Hepatocyte (in vitro differentiated cells): ENCODE results near the gene AP1G2. TPM values are rescaled to one million over a fixed set of nuclear protein-coding genes. Genes with fewer than 3 reads are reported as not detected.
"Not testable (repeated sequence)": the region's sequence is repeated elsewhere in the genome, so short reads cannot be mapped to it uniquely, and the experiment has no call there.

Source experiments
- DNase-seq: peaks from one replicate; pipeline ENCODE4 v3.0.0-alpha.2; 2016; ENCODE audit warnings: low spot score
- H2AFZ ChIP-seq: fragments of 200-600 bp; sonication (generic); 2 replicates; pipeline ENCODE4 v1.6.0; 2016; ENCODE audit warnings: antibody characterized with exemption, mild to moderate bottlenecking
- H3K27ac ChIP-seq: fragments of 200-600 bp; sonication (generic); 2 replicates; pipeline ENCODE4 v1.5.1; 2016; ENCODE audit warnings: mild to moderate bottlenecking
- H3K27me3 ChIP-seq: fragments of 200-600 bp; sonication (generic); 2 replicates; pipeline ENCODE4 v1.6.1; 2016
- H3K36me3 ChIP-seq: fragments of 200-600 bp; sonication (generic); replicated peaks from 2 replicates; pipeline ENCODE4 v1.5.1; 2016; ENCODE audit warnings: low read depth; ENCODE audit not compliant: insufficient read depth
- H3K4me1 ChIP-seq: fragments of 200-600 bp; sonication (generic); 2 replicates; pipeline ENCODE4 v1.5.1; 2016; ENCODE audit warnings: mild to moderate bottlenecking, moderate library complexity; ENCODE audit not compliant: insufficient read depth
- H3K4me2 ChIP-seq: fragments of 200-600 bp; sonication (generic); 2 replicates; pipeline ENCODE4 v1.6.0; 2016
- H3K4me3 ChIP-seq: fragments of 200-600 bp; sonication (generic); 2 replicates; pipeline ENCODE4 v1.5.1; 2016; ENCODE audit warnings: mild to moderate bottlenecking
- H3K79me2 ChIP-seq: fragments of 200-600 bp; sonication (generic); 2 replicates; pipeline ENCODE4 v1.6.0; 2017; ENCODE audit warnings: mild to moderate bottlenecking
- H3K9me2 ChIP-seq: fragments of 200-600 bp; sonication (generic); replicated peaks from 2 replicates; pipeline ENCODE4 v1.6.0; 2017; ENCODE audit warnings: mild to moderate bottlenecking; ENCODE audit not compliant: insufficient read depth
- H3K9me3 ChIP-seq: fragments of 200-600 bp; sonication (generic); 2 replicates; pipeline ENCODE4 v1.5.1; 2016; ENCODE audit warnings: low read depth, mild to moderate bottlenecking
- H4K20me1 ChIP-seq: fragments of 200-600 bp; sonication (generic); 2 replicates; pipeline ENCODE4 v1.6.0; 2016; ENCODE audit warnings: mild to moderate bottlenecking; ENCODE audit not compliant: insufficient read depth, poor library complexity, severe bottlenecking
- CTCF ChIP-seq: fragments of 200-600 bp; sonication (generic); IDR thresholded peaks from 2 replicates; pipeline ENCODE4 v1.5.1; 2016; ENCODE audit warnings: antibody characterized with exemption, mild to moderate bottlenecking; ENCODE audit not compliant: poor library complexity
- EZH2 ChIP-seq: fragments of 200-600 bp; sonication (generic); IDR thresholded peaks from 2 replicates; pipeline ENCODE4 v1.6.1; 2016; ENCODE audit warnings: antibody characterized with exemption, mild to moderate bottlenecking, borderline replicate concordance
- EZH2phosphoT487 ChIP-seq: fragments of 200-600 bp; sonication (generic); IDR thresholded peaks from one replicate; pipeline ENCODE4 v1.6.1; 2018; ENCODE audit warnings: antibody characterized with exemption, mild to moderate bottlenecking, low read depth, moderate library complexity; ENCODE audit not compliant: unreplicated experiment, severe bottlenecking
- WGBS: methylation state at CpG from one replicate; pipeline ENCODE4 v1.1.6; 2016; ENCODE audit warnings: low lambda C conversion rate; ENCODE audit errors: missing lambda C conversion rate; 5-methylcytosine and 5-hydroxymethylcytosine counted together
- polyA plus RNA-seq: library from polyadenylated mRNA; unstranded; fragments of >200 nt; fragmentation: Nextera tagmentation; extraction: Ambion mirVana; gene quantifications from 2 replicates; pipeline ENCODE4 v1.2.1, GENCODE V29; 2016
- total RNA-seq: library from RNA; depleted of rRNA; stranded (reverse); fragments of >200 nt; gene quantifications from 2 replicates; pipeline ENCODE4 v1.2.3, GENCODE V29; 2014

Gene AP1G2
- total and polyA plus RNA-seq, 2 experiments from 2014 or later, result 87.5 to 191 TPM

GRCh38 chr14:23538050-23538718 is 29.4 kb downstream of the AP1G2 start:
- TF ChIP-seq CTCF, result no peak
- TF ChIP-seq EZH2, result no peak
- TF ChIP-seq EZH2phosphoT487, result no peak
- H3K36me3 ChIP-seq, result no peaks in the 10 kb centered on the region
- no peak for DNase-seq
- no peaks in the 10 kb centered on the region for H3K9me2 ChIP-seq
- no peak overlapping the region for H2AFZ ChIP-seq
- no peaks in the 10 kb centered on the region for H3K9me3 ChIP-seq
- H3K27ac ChIP-seq, result no peak overlapping the region
- no peak overlapping the region for H3K4me3 ChIP-seq
- 39% methylated on average over 9 of the region's 10 CpGs for WGBS
- no peaks in the 10 kb centered on the region for H4K20me1 ChIP-seq
- no peak overlapping the region for H3K4me2 ChIP-seq
- no peaks in the 10 kb centered on the region for H3K79me2 ChIP-seq
- no peaks in the 10 kb centered on the region for H3K27me3 ChIP-seq
- H3K4me1 ChIP-seq, result no peaks in the 10 kb centered on the region

GRCh38 chr14:23537351-23538049 is 30.1 kb downstream of the AP1G2 start:
- H3K36me3 ChIP-seq, result no peaks in the 10 kb centered on the region
- no peaks in the 10 kb centered on the region for H3K9me2 ChIP-seq
- H3K79me2 ChIP-seq, result no peaks in the 10 kb centered on the region
- DNase-seq, result no peak
- H3K9me3 ChIP-seq, result no peaks in the 10 kb centered on the region
- WGBS, result 58% methylated on average over 13 of the region's 13 CpGs
- no peaks in the 10 kb centered on the region for H4K20me1 ChIP-seq
- no peaks in the 10 kb centered on the region for H3K27me3 ChIP-seq
- no peak overlapping the region for H3K27ac ChIP-seq
- TF ChIP-seq EZH2 (no peak), CTCF (no peak), EZH2phosphoT487 (no peak)
- H3K4me1 ChIP-seq, result no peaks in the 10 kb centered on the region
- H3K4me3 ChIP-seq, result no peak overlapping the region
- no peak overlapping the region for H2AFZ ChIP-seq
- no peak overlapping the region for H3K4me2 ChIP-seq

GRCh38 chr14:23536906-23537305 is 30.7 kb downstream of the AP1G2 start:
- not testable (repeated sequence) for H3K4me3 ChIP-seq, H3K9me3 ChIP-seq, H2AFZ ChIP-seq, H3K36me3 ChIP-seq, H3K4me2 ChIP-seq, H4K20me1 ChIP-seq, H3K27ac ChIP-seq, H3K79me2 ChIP-seq, DNase-seq, H3K9me2 ChIP-seq, H3K27me3 ChIP-seq, H3K4me1 ChIP-seq
- 87% methylated on average over 6 of the region's 6 CpGs for WGBS

GRCh38 chr14:23536494-23536893 is 31.1 kb downstream of the AP1G2 start:
- no peak for TF ChIP-seq CTCF
- no peak for TF ChIP-seq EZH2
- WGBS, result 93% methylated on average over 2 of the region's 2 CpGs
- no peaks in the 10 kb centered on the region for H3K9me3 ChIP-seq

More at GRCh38 chr14:23536494-23536893, 31.1 kb downstream of the AP1G2 start:
- H3K27me3 ChIP-seq, result no peaks in the 10 kb centered on the region
- no peaks in the 10 kb centered on the region for H3K36me3 ChIP-seq
- DNase-seq, result no peak
- H3K4me2 ChIP-seq, result no peak overlapping the region
- H2AFZ ChIP-seq, result no peak overlapping the region
- H3K9me2 ChIP-seq, result no peaks in the 10 kb centered on the region
- no peak overlapping the region for H3K4me3 ChIP-seq
- no peaks in the 10 kb centered on the region for H3K4me1 ChIP-seq
- no peak overlapping the region for H3K27ac ChIP-seq
- no peaks in the 10 kb centered on the region for H4K20me1 ChIP-seq
- no peaks in the 10 kb centered on the region for H3K79me2 ChIP-seq
